DND-41 (cell line): Measurements from ENCODE around the gene TFR2.

ENCODE experiments used
- ATAC-seq: fragments of 200-7000 bp; cut with Tn5 transposase; 3 replicates; pipeline ENCODE4 v1.9.1; 2021; ENCODE audit warnings: low read depth; ENCODE audit not compliant: insufficient read depth
- DNase-seq: peaks from one replicate; pipeline ENCODE4 v3.0.0-alpha.2; 2020
- H2AFZ ChIP-seq: 2 replicates; pipeline ENCODE4 v1.6.0; 2012; ENCODE audit warnings: low read depth, low read length
- H3K27ac ChIP-seq: 2 replicates; pipeline ENCODE4 v1.5.1; 2012; ENCODE audit warnings: low read length, inconsistent platforms
- H3K27me3 ChIP-seq: fragments of 200-600 bp; sonication (generic); 2 replicates; pipeline ENCODE4 v1.6.0; 2012; ENCODE audit warnings: low read length, mild to moderate bottlenecking, inconsistent platforms; ENCODE audit not compliant: insufficient read depth, poor library complexity
- H3K36me3 ChIP-seq: 2 replicates; pipeline ENCODE4 v1.5.1; 2012; ENCODE audit warnings: low read length, inconsistent platforms; ENCODE audit not compliant: insufficient read depth
- H3K4me1 ChIP-seq: 2 replicates; pipeline ENCODE4 v1.5.1; 2012; ENCODE audit warnings: mild to moderate bottlenecking, low read length; ENCODE audit not compliant: insufficient read depth
- H3K4me2 ChIP-seq: 2 replicates; pipeline ENCODE4 v1.6.0; 2012; ENCODE audit warnings: mild to moderate bottlenecking, moderate library complexity, low read length, inconsistent platforms; ENCODE audit not compliant: insufficient read depth
- H3K4me3 ChIP-seq, 2 experiments: fragments of 200-600 bp in 1 of 2; shearing (Covaris generic) in 1 of 2; 2 replicates each; pipeline ENCODE4 v1.5.1; 2012 to 2016; ENCODE audit warnings: inconsistent platforms in 2 of 2, low read length in 2 of 2, mild to moderate bottlenecking in 2 of 2, low read depth in 1 of 2, moderate library complexity in 1 of 2
- H3K79me2 ChIP-seq: 2 replicates; pipeline ENCODE4 v1.6.0; 2012; ENCODE audit warnings: low read length, inconsistent platforms; ENCODE audit not compliant: insufficient read depth
- H3K9ac ChIP-seq: 2 replicates; pipeline ENCODE4 v1.6.0; 2012; ENCODE audit warnings: low read depth, mild to moderate bottlenecking, inconsistent platforms, low read length, moderate library complexity
- H3K9me3 ChIP-seq: 2 replicates; pipeline ENCODE4 v1.5.1; 2012; ENCODE audit warnings: low read length, moderate library complexity, mild to moderate bottlenecking, inconsistent platforms; ENCODE audit not compliant: insufficient read depth, severe bottlenecking
- H4K20me1 ChIP-seq: 2 replicates; pipeline ENCODE4 v1.6.0; 2012; ENCODE audit warnings: low read length; ENCODE audit not compliant: insufficient read depth
- EZH2 ChIP-seq: IDR thresholded peaks from 3 replicates; pipeline ENCODE4 v1.6.1; 2012; ENCODE audit warnings: borderline replicate concordance, low read depth, mild to moderate bottlenecking, moderate library complexity, low read length, inconsistent platforms; ENCODE audit not compliant: severe bottlenecking
- TF ChIP-seq, protein P1 (sequence below): IDR thresholded peaks from 2 replicates; pipeline ENCODE4 v1.5.1; 2012; ENCODE audit warnings: borderline replicate concordance, low read length, moderate library complexity, mild to moderate bottlenecking; ENCODE audit not compliant: poor library complexity, severe bottlenecking; ENCODE audit errors: extremely low read depth

Gene TFR2

DNA sequence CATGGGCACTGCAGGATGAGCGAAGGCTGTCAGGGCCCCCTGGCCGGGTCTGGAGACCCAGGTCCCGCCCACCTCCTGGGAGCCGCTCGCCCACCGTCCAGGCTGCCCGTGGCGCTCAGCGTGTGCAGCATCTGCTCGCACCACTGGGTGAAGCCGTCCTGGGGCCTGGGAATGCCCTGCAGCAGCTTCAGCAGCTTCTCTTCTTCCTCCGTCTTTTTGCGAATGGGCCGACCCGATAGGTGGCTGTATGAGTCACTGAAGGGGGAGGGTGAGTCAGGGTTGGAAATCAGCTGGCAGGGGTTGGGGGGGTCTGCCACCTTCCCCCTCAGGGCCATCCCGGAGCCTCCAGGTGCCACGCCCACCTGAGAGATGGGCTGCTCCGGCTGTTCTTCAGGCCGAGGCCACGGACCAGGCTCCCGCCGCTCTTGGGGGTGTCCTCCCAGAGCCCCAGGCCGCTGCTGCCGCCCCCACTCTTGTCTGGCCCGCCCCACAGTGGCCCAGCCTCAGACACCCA is 40.9 kb upstream of the TFR2 start:
- Histone ChIP-seq H3K4me1 (no peaks in the 10 kb centered on the region; the same call in 1 of the 2 replicates), H3K36me3 (peaks cover 97% of the 10 kb centered on the region), H3K9ac (no peak overlapping the region), H3K27me3 (no peaks in the 10 kb centered on the region), H4K20me1 (peaks cover 74% of the 10 kb centered on the region), H3K79me2 (peaks cover 16% of the 10 kb centered on the region), H3K4me2 (no peak overlapping the region), H3K9me3 (no peaks in the 10 kb centered on the region), H2AFZ (no peak overlapping the region), H3K4me3 (no peak overlapping the region), H3K27ac (no peak overlapping the region)
- DNase-seq (no peak), ATAC-seq (no peak)
- TF ChIP-seq, protein P1, sequence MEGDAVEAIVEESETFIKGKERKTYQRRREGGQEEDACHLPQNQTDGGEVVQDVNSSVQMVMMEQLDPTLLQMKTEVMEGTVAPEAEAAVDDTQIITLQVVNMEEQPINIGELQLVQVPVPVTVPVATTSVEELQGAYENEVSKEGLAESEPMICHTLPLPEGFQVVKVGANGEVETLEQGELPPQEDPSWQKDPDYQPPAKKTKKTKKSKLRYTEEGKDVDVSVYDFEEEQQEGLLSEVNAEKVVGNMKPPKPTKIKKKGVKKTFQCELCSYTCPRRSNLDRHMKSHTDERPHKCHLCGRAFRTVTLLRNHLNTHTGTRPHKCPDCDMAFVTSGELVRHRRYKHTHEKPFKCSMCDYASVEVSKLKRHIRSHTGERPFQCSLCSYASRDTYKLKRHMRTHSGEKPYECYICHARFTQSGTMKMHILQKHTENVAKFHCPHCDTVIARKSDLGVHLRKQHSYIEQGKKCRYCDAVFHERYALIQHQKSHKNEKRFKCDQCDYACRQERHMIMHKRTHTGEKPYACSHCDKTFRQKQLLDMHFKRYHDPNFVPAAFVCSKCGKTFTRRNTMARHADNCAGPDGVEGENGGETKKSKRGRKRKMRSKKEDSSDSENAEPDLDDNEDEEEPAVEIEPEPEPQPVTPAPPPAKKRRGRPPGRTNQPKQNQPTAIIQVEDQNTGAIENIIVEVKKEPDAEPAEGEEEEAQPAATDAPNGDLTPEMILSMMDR: no peak
- TF ChIP-seq EZH2: no peak

DNA sequence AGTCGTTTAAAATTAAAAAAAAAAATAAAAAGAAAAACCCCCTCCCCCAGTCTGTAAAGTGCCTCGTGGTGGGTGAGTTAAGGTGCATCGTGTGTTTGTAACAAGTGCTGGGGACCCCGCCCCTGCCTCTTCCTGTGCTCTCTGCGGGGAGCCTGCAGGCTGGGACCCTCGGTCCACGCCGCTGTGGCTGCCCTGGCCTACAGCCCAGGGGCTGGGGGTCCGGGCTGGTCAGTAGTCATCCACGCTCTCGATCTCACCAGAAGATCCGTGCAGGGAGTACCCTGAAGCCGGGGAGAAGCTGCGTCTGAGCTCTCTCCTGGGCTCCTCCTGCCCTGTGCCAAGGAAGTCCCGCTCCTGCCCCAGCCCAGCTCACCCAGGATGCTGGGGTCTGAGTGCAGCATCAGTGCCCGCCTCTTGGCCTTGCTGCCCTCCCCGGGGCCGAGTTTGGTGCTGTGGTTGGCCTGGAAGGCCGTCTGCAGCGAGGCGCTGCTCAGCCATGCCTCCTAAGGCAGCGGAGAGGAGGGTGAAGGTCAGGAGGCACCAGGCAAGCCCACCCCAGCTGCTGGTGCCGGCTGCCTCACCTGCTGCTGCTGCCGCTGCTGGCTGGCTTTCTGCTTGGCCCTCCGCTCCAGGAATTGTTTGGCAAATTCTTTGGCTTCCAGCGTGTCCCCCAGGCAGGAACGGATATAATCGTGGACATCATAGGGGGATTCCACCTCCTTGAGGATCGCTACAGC is 40.3 kb upstream of the TFR2 start:
- Histone ChIP-seq H3K27me3 (no peaks in the 10 kb centered on the region), H3K4me2 (no peak overlapping the region), H3K4me1 (peaks cover 2% of the 10 kb centered on the region), H3K36me3 (peaks cover 97% of the 10 kb centered on the region), H3K9me3 (no peaks in the 10 kb centered on the region), H3K27ac (no peak overlapping the region), H3K9ac (no peak overlapping the region), H2AFZ (no peak overlapping the region), H3K4me3 (no peak overlapping the region), H3K79me2 (peaks cover 22% of the 10 kb centered on the region), H4K20me1 (peaks cover 74% of the 10 kb centered on the region)
- no peak for TF ChIP-seq EZH2
- DNase-seq: no peak
- ATAC-seq: no peak

GRCh38 chr7:100680576-100681271 is 39.4 kb upstream of the TFR2 start:
- Histone ChIP-seq H3K27ac (no peak overlapping the region), H3K9me3 (no peaks in the 10 kb centered on the region), H3K79me2 (peaks cover 32% of the 10 kb centered on the region), H3K4me2 (no peak overlapping the region), H3K4me3 (no peak overlapping the region), H4K20me1 (peaks cover 73% of the 10 kb centered on the region), H3K9ac (no peak overlapping the region), H2AFZ (no peak overlapping the region), H3K27me3 (no peaks in the 10 kb centered on the region), H3K36me3 (peaks cover 93% of the 10 kb centered on the region), H3K4me1 (peaks cover 11% of the 10 kb centered on the region)
- DNase-seq (no peak), ATAC-seq (no peak)
- TF ChIP-seq, protein P1: no peak
- TF ChIP-seq EZH2: no peak

- H2AFZ ChIP-seq: no peak overlapping the region
- H3K79me2 ChIP-seq: peaks cover 39% of the 10 kb centered on the region
- no peak overlapping the region for H3K27ac ChIP-seq
- DNase-seq: no peak
- no peak overlapping the region for H3K4me3 ChIP-seq
- H3K4me2 ChIP-seq: no peak overlapping the region
- no peak for ATAC-seq
- H3K36me3 ChIP-seq: peaks cover 86% of the 10 kb centered on the region
- no peak for TF ChIP-seq EZH2
- TF ChIP-seq, protein P1: no peak
- H3K4me1 ChIP-seq: peaks cover 14% of the 10 kb centered on the region
- H3K27me3 ChIP-seq: no peaks in the 10 kb centered on the region
- no peaks in the 10 kb centered on the region for H3K9me3 ChIP-seq
- H3K9ac ChIP-seq: no peak overlapping the region
- H4K20me1 ChIP-seq: peaks cover 72% of the 10 kb centered on the region
Observed at GRCh38 chr7:100679927-100680575, 38.7 kb upstream of the TFR2 start.
